ENCODE measurements around the gene FBLN1. TPM values are rescaled to one million over a fixed set of nuclear protein-coding genes. Genes with fewer than 3 reads are reported as not detected.
"Not testable (repeated sequence)": the region's sequence is repeated elsewhere in the genome, so short reads cannot be mapped to it uniquely, and the experiment has no call there.

Gene FBLN1
- polyA plus RNA-seq, 1 experiment, result 241 TPM

DNA sequence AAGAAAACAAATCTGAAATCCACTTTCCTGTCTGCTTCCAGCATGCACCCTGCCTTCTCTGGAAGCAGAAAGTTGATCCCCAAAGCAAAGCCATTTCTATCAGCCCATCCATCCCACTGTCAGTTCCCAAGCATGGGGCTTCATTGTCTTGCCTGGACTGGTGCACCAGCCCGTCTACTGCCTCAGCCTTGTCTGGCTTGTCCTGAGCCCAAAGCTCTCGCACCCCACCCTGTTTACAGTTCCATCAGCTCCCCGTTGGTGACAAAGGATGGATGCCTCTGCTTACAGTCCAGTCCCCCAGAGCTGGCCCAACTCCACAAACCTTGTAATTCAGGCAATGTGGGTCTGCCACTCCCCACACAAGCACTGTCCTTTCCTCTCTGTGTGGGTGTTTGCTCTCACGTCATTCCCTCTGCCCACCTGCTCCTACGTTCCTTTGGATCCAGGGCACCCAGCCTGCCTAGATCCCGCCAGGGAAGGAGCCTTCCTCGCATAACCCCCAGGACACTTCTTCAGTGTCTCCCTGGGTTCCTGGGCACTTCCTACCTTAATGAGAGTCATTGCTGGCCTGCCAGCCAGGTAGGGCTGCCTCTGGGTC lies 38.8 kb downstream of the FBLN1 start:
- POLR2A ChIA-PET, result no interaction called here
- no peaks in the 10 kb centered on the region for H3K27me3 ChIP-seq (ENCODE audit: control insufficient read depth, insufficient read depth, low read length)
- no peak overlapping the region for H3K4me3 ChIP-seq (ENCODE audit: low read depth, low read length)
- no peak overlapping the region for H3K27ac ChIP-seq (ENCODE audit: low read depth, low read length)
- CTCF ChIA-PET, result no interaction called here
- no peak for DNase-seq (ENCODE audit: low read depth, low spot score)
- TF ChIP-seq, protein P1, sequence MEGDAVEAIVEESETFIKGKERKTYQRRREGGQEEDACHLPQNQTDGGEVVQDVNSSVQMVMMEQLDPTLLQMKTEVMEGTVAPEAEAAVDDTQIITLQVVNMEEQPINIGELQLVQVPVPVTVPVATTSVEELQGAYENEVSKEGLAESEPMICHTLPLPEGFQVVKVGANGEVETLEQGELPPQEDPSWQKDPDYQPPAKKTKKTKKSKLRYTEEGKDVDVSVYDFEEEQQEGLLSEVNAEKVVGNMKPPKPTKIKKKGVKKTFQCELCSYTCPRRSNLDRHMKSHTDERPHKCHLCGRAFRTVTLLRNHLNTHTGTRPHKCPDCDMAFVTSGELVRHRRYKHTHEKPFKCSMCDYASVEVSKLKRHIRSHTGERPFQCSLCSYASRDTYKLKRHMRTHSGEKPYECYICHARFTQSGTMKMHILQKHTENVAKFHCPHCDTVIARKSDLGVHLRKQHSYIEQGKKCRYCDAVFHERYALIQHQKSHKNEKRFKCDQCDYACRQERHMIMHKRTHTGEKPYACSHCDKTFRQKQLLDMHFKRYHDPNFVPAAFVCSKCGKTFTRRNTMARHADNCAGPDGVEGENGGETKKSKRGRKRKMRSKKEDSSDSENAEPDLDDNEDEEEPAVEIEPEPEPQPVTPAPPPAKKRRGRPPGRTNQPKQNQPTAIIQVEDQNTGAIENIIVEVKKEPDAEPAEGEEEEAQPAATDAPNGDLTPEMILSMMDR (IDR thresholded peaks at IDR 0.05; ENCODE audit: low read depth, low read length), result no peak
- no peaks in the 10 kb centered on the region; the same call in 1 of the 2 replicates for H3K9me3 ChIP-seq (ENCODE audit: control insufficient read depth, insufficient read depth, low read length)

DNA sequence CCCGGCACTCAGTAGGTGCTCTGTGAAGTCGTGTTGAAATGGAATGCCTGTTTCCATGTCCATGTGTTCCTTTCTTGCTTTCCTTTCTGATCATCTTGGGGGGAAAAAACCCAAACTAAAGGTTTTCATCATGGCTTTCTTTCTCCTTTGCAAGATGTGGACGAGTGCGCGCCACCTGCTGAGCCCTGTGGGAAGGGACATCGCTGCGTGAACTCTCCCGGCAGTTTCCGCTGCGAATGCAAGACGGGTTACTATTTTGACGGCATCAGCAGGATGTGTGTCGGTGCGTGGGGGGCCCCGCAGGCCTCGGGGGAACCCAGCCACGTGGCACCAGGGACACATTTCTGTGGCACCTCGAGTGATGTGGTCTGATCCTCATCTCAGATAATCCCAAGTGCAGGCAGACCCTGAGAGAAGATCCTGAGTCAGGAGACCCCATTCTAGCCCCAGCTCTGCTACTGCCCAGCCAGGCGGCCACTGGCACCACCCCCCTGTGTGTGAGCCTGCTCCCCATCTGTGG lies 39.4 kb downstream of the FBLN1 start:
- Histone ChIP-seq H3K4me3 (ENCODE audit: low read depth, low read length) (no peak overlapping the region), H3K27me3 (ENCODE audit: control insufficient read depth, insufficient read depth, low read length) (no peaks in the 10 kb centered on the region), H3K9me3 (ENCODE audit: control insufficient read depth, insufficient read depth, low read length) (no peaks in the 10 kb centered on the region; the same call in 1 of the 2 replicates), H3K27ac (ENCODE audit: low read depth, low read length) (no peak overlapping the region)
- TF ChIP-seq, protein P1 (IDR thresholded peaks at IDR 0.05; ENCODE audit: low read depth, low read length), result no peak
- DNase-seq (ENCODE audit: low read depth, low spot score), result no peak
- CTCF ChIA-PET, result no interaction called here
- POLR2A ChIA-PET, result no interaction called here

DNA sequence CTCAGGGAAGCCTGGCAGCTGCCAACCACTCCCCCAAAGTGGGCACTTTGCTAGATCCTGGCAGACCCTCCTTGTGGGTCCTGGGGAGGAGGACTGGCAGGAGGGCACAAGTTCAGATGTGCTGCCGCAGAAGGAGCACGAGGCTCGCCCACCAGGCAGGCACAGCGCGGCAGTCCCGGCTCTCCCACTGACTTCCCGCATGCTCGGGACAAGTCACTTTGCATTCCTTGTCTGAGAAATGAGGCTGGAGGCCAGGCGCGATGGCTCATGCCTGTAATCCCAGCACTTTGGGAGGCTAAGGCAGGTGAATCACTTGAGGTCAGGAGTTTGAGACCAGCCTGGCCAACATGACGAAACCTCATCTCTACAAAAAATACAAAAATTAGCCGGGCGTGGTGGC lies 40.1 kb downstream of the FBLN1 start:
- CTCF ChIA-PET; H3K27me3 ChIP-seq (ENCODE audit: control insufficient read depth, insufficient read depth, low read length); H3K4me3 ChIP-seq (ENCODE audit: low read depth, low read length); POLR2A ChIA-PET; H3K27ac ChIP-seq (ENCODE audit: low read depth, low read length); H3K9me3 ChIP-seq (ENCODE audit: control insufficient read depth, insufficient read depth, low read length); DNase-seq (ENCODE audit: low read depth, low spot score): not testable (repeated sequence)

DNA sequence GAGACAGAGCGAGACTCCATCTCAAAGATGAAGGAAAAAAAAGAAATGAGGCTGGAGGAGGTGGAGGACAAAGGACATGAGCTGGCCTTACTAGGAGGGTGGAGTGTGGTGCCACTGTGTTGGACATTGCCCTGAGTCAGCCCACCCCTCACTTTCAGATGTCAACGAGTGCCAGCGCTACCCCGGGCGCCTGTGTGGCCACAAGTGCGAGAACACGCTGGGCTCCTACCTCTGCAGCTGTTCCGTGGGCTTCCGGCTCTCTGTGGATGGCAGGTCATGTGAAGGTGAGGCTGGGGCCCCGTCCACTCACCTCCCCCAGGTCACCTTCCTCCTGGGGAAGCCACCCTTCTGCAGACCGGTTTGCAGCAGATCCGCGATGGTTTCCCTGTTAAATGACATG lies 40.6 kb downstream of the FBLN1 start:
- Histone ChIP-seq H3K4me3 (ENCODE audit: low read depth, low read length) (no peak overlapping the region), H3K9me3 (ENCODE audit: control insufficient read depth, insufficient read depth, low read length) (no peaks in the 10 kb centered on the region; the same call in 1 of the 2 replicates), H3K27ac (ENCODE audit: low read depth, low read length) (no peak overlapping the region), H3K27me3 (ENCODE audit: control insufficient read depth, insufficient read depth, low read length) (no peaks in the 10 kb centered on the region)
- ChIA-PET CTCF (no interaction called here), POLR2A (no interaction called here)
- TF ChIP-seq, protein P1 (IDR thresholded peaks at IDR 0.05; ENCODE audit: low read depth, low read length), result no peak
- no peak for DNase-seq (ENCODE audit: low read depth, low spot score)

DNA sequence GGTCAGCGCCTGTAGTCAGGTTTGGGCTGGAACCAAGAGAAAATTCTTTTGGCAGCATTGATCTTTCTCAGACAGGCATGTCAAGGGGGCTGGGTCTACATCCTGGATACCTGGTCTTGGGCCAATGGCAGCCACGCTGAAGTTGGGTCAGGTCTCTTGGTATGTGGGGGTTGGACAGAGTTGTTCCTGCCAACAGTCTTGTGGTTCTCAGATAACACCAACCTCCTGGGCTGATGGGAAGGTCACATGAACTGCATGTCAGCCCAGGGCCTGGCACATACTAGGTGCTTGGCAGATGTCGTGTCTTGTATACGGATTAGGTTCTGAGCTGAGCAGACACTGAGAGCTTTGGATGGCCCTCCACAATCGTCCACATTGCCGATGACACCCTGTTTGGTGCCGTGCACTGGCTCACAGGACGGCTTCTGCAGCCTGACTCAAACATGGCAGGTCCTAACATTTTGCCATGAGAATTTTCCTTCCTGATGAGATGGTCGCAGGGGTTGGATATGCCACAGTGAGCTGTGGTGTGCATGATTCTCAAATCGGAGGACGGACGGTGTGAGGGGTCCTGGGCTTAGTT lies 42.0 kb downstream of the FBLN1 start:
- TF ChIP-seq, protein P1 (IDR thresholded peaks at IDR 0.05; ENCODE audit: low read depth, low read length), result no peak
- POLR2A ChIA-PET, result interaction anchor here (0.7 kb wide), 1 partner anchor 40 kb away, joined by 3 read pairs; no protein-coding TSS in a partner anchor
- H3K9me3 ChIP-seq (ENCODE audit: control insufficient read depth, insufficient read depth, low read length), result no peaks in the 10 kb centered on the region; the same call in 1 of the 2 replicates
- CTCF ChIA-PET, result interaction anchor here (0.7 kb wide), 1 partner anchor 144 kb away, joined by 3 read pairs; no protein-coding TSS in a partner anchor
- H3K27ac ChIP-seq (ENCODE audit: low read depth, low read length), result peak overlapping the region; percentile 52
- no peak for DNase-seq (ENCODE audit: low read depth, low spot score)
- H3K27me3 ChIP-seq (ENCODE audit: control insufficient read depth, insufficient read depth, low read length), result no peaks in the 10 kb centered on the region
- no peak overlapping the region for H3K4me3 ChIP-seq (ENCODE audit: low read depth, low read length)

Data from AG04450 (cell line).